Skin epidermis (tissue), 12 donors: ENCODE results near the gene GARIN1A.
"Not testable (repeated sequence)": the region's sequence is repeated elsewhere in the genome, so short reads cannot be mapped to it uniquely, and the experiment has no call there.

Experiments
- H3K27ac ChIP-seq, 21 experiments: fragments of 200-600 bp; sonication (generic) in 11 of 21; one replicate each; pipeline ENCODE4 v1.5.0; 2020; ENCODE audit warnings: mild to moderate bottlenecking in 3 of 21, inconsistent platforms in 2 of 21, moderate library complexity in 2 of 21
- H3K4me3 ChIP-seq, 7 experiments: fragments of 200-600 bp; sonication (generic) in 2 of 7; one replicate each; pipeline ENCODE4 v1.5.0; 2020; ENCODE audit warnings: inconsistent platforms in 2 of 7, mild to moderate bottlenecking in 2 of 7, moderate library complexity in 1 of 7

GARIN1A gene

GRCh38 chr7:128681794-128682537 is 9.9 kb downstream of the GARIN1A start:
- H3K4me3 ChIP-seq = no peak overlapping the region
- H3K27ac ChIP-seq = no peak overlapping the region

GRCh38 chr7:128683270-128683669 is 11.2 kb downstream of the GARIN1A start:
- not testable (repeated sequence) for H3K27ac ChIP-seq, H3K4me3 ChIP-seq

- not testable (repeated sequence) for H3K27ac ChIP-seq, H3K4me3 ChIP-seq
Observed at GRCh38 chr7:128683738-128684137, 11.6 kb downstream of the GARIN1A start.

- no peak overlapping the region for H3K4me3 ChIP-seq
Observed at GRCh38 chr7:128687131-128687530, 15.0 kb downstream of the GARIN1A start.

DNA sequence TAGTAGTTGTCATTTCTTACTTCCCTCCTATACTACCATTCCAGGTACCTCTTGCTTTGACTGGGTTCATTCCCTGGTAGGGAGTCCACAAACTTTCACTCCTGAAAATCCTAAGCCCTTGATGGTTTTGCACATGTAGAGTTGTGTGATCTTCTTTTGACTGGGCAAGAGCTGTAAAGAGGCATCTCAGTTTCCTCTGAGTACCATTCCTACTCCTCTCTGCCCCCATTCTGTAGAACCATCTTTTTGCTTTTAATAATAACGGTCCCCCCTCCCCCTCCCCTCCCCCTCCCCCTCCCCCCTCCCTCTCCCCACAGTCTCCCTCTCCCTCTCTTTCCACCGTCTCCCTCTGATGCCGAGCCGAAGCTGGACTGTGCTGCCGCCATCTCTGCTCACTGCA is 16.4 kb downstream of the GARIN1A start:
- no peak overlapping the region for H3K4me3 ChIP-seq
- H3K27ac ChIP-seq = no peak overlapping the region

More at GRCh38 chr7:128687131-128687530, 15.0 kb downstream of the GARIN1A start:
- H3K27ac ChIP-seq = no peak overlapping the region

GRCh38 chr7:128689161-128689935 is 17.3 kb downstream of the GARIN1A start:
- not testable (repeated sequence) for H3K4me3 ChIP-seq, H3K27ac ChIP-seq

GRCh38 chr7:128691227-128691626 is 19.1 kb downstream of the GARIN1A start:
- Histone ChIP-seq H3K4me3 (no peak overlapping the region), H3K27ac (no peak overlapping the region)

DNA sequence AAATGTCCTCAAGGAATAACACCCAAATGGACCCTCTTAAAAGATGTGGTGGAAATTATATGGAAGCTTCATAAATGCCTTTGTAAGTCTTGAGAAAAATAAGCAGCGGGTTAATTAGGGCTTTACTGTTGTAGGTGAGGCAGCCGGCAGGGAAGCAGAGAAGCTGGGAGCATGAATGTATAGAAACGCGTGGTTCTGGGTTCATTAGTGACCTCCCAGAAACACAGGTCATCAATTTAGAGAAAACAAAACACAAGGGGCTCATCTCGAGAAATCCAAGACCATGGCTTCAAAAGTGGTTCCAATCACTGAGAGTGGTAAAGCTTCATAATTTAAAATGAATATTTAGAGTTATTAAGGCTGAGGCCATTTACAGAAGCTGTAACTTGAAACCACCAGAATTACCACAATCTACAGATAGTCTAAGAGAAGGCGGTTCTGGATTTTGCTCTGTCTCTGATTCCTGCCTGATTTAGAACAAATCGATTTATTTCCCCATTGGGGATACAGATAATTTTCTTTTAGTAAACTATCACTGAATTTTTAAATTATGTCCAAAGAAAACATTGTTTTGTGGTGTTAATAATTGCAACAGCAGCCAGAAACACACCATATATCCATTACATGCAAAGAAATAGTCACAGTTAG is 20.7 kb downstream of the GARIN1A start:
- H3K4me3 ChIP-seq = no peak overlapping the region
- no peak overlapping the region for H3K27ac ChIP-seq

GRCh38 chr7:128693373-128694015 is 21.4 kb downstream of the GARIN1A start:
- Histone ChIP-seq H3K4me3 (no peak overlapping the region), H3K27ac (no peak overlapping the region)

DNA sequence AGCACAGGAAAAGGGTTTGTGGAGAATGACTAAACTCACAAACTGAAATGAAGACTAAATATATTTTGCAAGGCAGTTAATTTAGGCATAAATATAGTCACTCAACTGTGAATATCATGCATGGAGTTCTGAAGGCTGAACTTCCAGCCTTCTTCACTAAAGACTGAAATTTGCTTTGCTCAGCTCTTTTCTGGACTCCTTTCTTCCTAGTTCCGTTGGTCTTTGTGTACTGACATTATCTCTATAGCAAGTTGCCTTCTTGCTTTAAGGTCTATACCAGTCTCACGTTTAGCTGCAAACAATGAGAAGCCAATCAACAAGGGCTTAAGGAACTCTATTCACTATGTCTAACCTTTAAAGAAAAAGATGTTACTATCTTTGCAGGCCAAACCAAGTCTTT is 22.6 kb downstream of the GARIN1A start:
- Histone ChIP-seq H3K4me3 (no peak overlapping the region), H3K27ac (no peak overlapping the region)

GRCh38 chr7:128697302-128697905 is 25.3 kb downstream of the GARIN1A start:
- no peak overlapping the region for H3K27ac ChIP-seq
- H3K4me3 ChIP-seq = peak overlapping the region; percentile 5 to 32 (median 17)

DNA sequence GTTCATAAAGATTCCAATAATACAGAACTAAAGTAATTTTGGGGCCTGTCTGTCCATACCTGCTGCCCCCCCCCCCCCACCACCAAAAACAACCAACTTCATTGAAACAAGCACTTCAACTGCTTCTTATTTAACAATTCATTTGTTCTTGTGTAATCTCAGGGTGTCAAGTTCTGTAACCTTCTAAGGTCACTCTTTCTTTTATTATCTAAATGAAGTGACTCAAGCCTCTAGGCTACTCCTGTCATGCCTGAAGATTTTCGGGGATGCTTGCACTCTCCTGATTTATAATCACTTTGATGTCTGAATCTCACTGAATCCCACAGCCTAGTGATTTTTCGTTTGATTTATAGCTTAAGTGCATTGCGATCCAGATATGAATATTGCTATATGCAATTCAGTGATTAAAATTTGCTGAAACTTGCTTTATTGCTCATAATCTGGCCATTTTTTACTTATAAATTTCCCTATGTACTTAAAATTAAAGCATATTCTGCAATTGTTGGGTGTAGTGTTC is 27.2 kb downstream of the GARIN1A start:
- H3K4me3 ChIP-seq = no peak overlapping the region
- H3K27ac ChIP-seq = no peak overlapping the region

DNA sequence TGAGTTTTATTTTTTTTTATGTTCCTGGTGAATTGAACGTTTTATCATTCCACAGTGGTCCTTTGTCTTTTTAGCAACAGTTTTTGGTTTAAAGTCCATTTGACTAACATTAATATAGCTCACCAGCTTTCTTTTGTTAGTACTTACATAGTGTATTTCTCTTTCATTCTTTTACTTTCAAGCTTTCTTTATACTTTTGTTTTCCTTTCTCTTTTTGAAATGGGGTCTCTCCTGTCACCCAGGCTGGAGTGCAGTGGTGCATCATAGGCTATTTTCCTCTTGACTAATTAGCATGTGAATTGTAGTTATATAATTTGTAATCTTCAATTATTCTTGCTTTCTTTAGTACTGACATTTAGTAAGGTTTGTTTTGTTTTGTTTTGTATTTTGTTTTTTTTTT is 27.8 kb downstream of the GARIN1A start:
- Histone ChIP-seq H3K27ac (no peak overlapping the region), H3K4me3 (no peak overlapping the region)

DNA sequence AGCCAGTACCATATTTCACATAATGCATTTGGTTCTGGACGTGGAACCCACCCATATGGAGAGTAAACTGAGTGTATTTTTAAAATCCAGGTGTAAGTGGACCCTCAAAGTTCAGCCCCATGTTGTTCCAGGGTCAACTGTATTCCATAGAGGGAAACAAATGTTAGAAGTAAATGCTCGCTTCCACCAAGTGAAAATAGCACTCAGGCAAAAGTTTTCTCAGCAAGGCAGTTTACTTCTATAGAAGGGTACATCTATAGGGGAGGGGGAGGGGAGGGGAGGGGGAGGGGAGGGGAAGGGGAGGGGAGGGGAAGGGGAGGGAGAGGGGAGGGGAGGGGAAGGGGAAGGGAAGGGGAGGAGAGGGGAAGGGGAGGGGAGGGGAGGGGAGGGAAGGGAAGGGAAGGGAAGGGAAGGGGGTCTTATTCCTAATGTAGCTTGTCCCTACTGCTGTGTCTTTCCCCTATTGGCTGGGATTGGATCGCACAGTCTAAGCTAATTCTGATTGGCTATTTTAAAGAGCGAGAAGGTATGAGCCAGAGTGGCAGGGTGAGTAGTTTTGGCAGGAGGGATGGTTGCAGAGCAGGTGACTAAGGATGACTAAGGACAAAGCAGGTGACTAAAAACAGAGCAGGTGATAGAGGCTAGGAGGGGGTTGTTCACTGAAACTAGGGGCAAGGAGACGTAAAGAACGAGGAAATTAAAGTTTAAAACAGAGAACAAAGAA is 29.1 kb downstream of the GARIN1A start:
- no peak overlapping the region for H3K27ac ChIP-seq

GRCh38 chr7:128703609-128704241 is 31.6 kb downstream of the GARIN1A start:
- no peak overlapping the region for H3K27ac ChIP-seq

More for the DNA sequence above, 29.1 kb downstream of the GARIN1A start:
- H3K4me3 ChIP-seq = no peak overlapping the region

GRCh38 chr7:128705891-128706333 is 33.8 kb downstream of the GARIN1A start:
- no peak overlapping the region for H3K27ac ChIP-seq

More at GRCh38 chr7:128703609-128704241, 31.6 kb downstream of the GARIN1A start:
- no peak overlapping the region for H3K4me3 ChIP-seq

GRCh38 chr7:128707752-128708151 is 35.7 kb downstream of the GARIN1A start:
- H3K4me3 ChIP-seq = no peak overlapping the region
- H3K27ac ChIP-seq = no peak overlapping the region

More at GRCh38 chr7:128705891-128706333, 33.8 kb downstream of the GARIN1A start:
- no peak overlapping the region for H3K4me3 ChIP-seq

GRCh38 chr7:128708235-128708634 is 36.1 kb downstream of the GARIN1A start:
- Histone ChIP-seq H3K27ac (no peak overlapping the region), H3K4me3 (no peak overlapping the region)
